ENCODE data around the gene PLXNA4. TPM values are rescaled to one million over a fixed set of nuclear protein-coding genes. Genes with fewer than 3 reads are reported as not detected.

Gene PLXNA4
- total and polyA plus RNA-seq, 8 donors: 0.19 to 1.6 (median 0.47) TPM

- Histone ChIP-seq H3K4me1 (no peaks in the 10 kb centered on the region), H3K9me3 (no peaks in the 10 kb centered on the region), H3K27me3 (no peaks in the 10 kb centered on the region), H3K27ac (no peak overlapping the region), H3K4me3 (no peak overlapping the region), H3K36me3 (no peaks in the 10 kb centered on the region)
- ATAC-seq: no peak
- no peak for DNase-seq
- intact Hi-C loops (cut with DNase I): no loop called here
- WGBS, 2 donors: 68 to 69% methylated on average over 5 of the region's 5 CpGs
- FAIRE-seq: no peak
- TF ChIP-seq CTCF (IDR thresholded peaks at IDR 0.05): no peak
These were observed 441.3 kb downstream of the PLXNA4 start for GRCh38 chr7:132134814-132135445.

GRCh38 chr7:132133501-132133900 is 442.8 kb downstream of the PLXNA4 start:
- 89 to 91% methylated on average over 6 of the region's 6 CpGs for WGBS, 2 donors
- Histone ChIP-seq H3K4me3 (no peak overlapping the region), H3K36me3 (no peaks in the 10 kb centered on the region), H3K27ac (no peak overlapping the region), H3K9me3 (no peaks in the 10 kb centered on the region), H3K27me3 (no peaks in the 10 kb centered on the region), H3K4me1 (no peaks in the 10 kb centered on the region)
- TF ChIP-seq CTCF (IDR thresholded peaks at IDR 0.05): no peak
- intact Hi-C loops (cut with DNase I): no loop called here
- DNase-seq: no peak
- ATAC-seq: no peak
- no peak for FAIRE-seq

GRCh38 chr7:132131196-132131595 is 445.1 kb downstream of the PLXNA4 start:
- no peaks in the 10 kb centered on the region for H3K4me1 ChIP-seq
- FAIRE-seq (no peak), DNase-seq (no peak), ATAC-seq (no peak)
- no peak overlapping the region for H3K4me3 ChIP-seq
- WGBS, 2 donors: 72 to 80% methylated on average over 3 of the region's 3 CpGs
- H3K27me3 ChIP-seq: no peaks in the 10 kb centered on the region
- intact Hi-C loops (cut with DNase I): no loop called here
- no peaks in the 10 kb centered on the region for H3K9me3 ChIP-seq
- H3K27ac ChIP-seq: no peak overlapping the region
- no peak for TF ChIP-seq CTCF (IDR thresholded peaks at IDR 0.05)
- no peaks in the 10 kb centered on the region for H3K36me3 ChIP-seq

GRCh38 chr7:132130497-132130896 is 445.8 kb downstream of the PLXNA4 start:
- TF ChIP-seq CTCF (IDR thresholded peaks at IDR 0.05): no peak
- no peak for DNase-seq
- no peak for ATAC-seq
- no peak overlapping the region for H3K4me3 ChIP-seq
- 79 to 86% methylated on average over 5 of the region's 5 CpGs for WGBS, 2 donors
- FAIRE-seq: no peak
- no peaks in the 10 kb centered on the region for H3K36me3 ChIP-seq
- H3K4me1 ChIP-seq: no peaks in the 10 kb centered on the region
- no peaks in the 10 kb centered on the region for H3K27me3 ChIP-seq
- H3K9me3 ChIP-seq: no peaks in the 10 kb centered on the region
- intact Hi-C loops (cut with DNase I): no loop called here
- H3K27ac ChIP-seq: no peak overlapping the region

GRCh38 chr7:132125872-132126595 is 450.2 kb downstream of the PLXNA4 start:
- no peaks in the 10 kb centered on the region for H3K27me3 ChIP-seq
- intact Hi-C loops (cut with DNase I): no loop called here
- H3K4me3 ChIP-seq: no peak overlapping the region
- no peaks in the 10 kb centered on the region for H3K4me1 ChIP-seq
- ATAC-seq: peak in 3 of 4 donors; percentile 20 to 66 (median 60)
- WGBS, 2 donors: 65 to 73% methylated on average over 12 of the region's 12 CpGs
- no peak overlapping the region for H3K27ac ChIP-seq
- DNase-seq: no peak
- no peak for TF ChIP-seq CTCF (IDR thresholded peaks at IDR 0.05)
- no peaks in the 10 kb centered on the region for H3K9me3 ChIP-seq
- FAIRE-seq: no peak
- no peaks in the 10 kb centered on the region for H3K36me3 ChIP-seq

All from pancreas (tissue), 10 donors.